ENCODE results near the gene METTL16.
"Not testable (repeated sequence)": the region's sequence is repeated elsewhere in the genome, so short reads cannot be mapped to it uniquely, and the experiment has no call there.

The METTL16 gene

GRCh38 chr17:2455956-2456355 lies 55.7 kb downstream of the METTL16 start:
- Histone ChIP-seq H3K27ac (ENCODE audit: insufficient read depth, low read depth, low read length, poor library complexity, severe bottlenecking) (no peak overlapping the region), H3K4me1 (ENCODE audit: control insufficient read depth, insufficient read depth, low read length) (no peaks in the 10 kb centered on the region), H3K9me3 (ENCODE audit: control insufficient read depth, low read length) (no peaks in the 10 kb centered on the region), H3K4me3 (ENCODE audit: insufficient read depth, low read depth, low read length) (no peak overlapping the region), H3K36me3 (ENCODE audit: control insufficient read depth, insufficient read depth, low read length) (no peaks in the 10 kb centered on the region), H3K27me3 (ENCODE audit: control insufficient read depth, insufficient read depth, low read length, poor library complexity, severe bottlenecking) (no peaks in the 10 kb centered on the region)
- 92 to 94% methylated on average over 2 of the region's 3 CpGs for WGBS, 2 experiments

DNA sequence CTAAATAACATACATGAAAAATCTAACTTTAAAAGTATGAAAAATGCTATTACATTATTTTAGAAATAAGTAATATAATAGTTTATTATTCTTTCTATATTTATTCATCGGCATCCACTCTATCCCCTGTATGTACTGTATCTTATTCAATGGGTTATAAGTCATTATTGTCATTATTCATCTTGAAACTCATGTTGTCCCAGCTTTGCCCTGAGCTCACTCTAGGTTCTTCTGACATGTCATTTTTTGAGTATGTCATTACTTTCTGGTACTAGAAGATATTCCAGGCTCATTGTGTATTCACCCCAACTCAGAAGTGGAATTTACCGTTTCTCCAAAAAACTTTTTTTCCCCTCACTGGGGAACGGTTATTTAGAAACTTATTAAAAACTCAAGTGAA lies 57.8 kb downstream of the METTL16 start:
- H3K4me3 ChIP-seq (ENCODE audit: insufficient read depth, low read depth, low read length), result no peak overlapping the region
- H3K4me1 ChIP-seq (ENCODE audit: control insufficient read depth, insufficient read depth, low read length), result no peaks in the 10 kb centered on the region
- no peaks in the 10 kb centered on the region for H3K9me3 ChIP-seq (ENCODE audit: control insufficient read depth, low read length)
- H3K27me3 ChIP-seq (ENCODE audit: control insufficient read depth, insufficient read depth, low read length, poor library complexity, severe bottlenecking), result no peaks in the 10 kb centered on the region
- 100% methylated on average over 1 of the region's 3 CpGs for WGBS, 2 experiments
- H3K27ac ChIP-seq (ENCODE audit: insufficient read depth, low read depth, low read length, poor library complexity, severe bottlenecking), result no peak overlapping the region
- H3K36me3 ChIP-seq (ENCODE audit: control insufficient read depth, insufficient read depth, low read length), result peaks cover 5% of the 10 kb centered on the region

DNA sequence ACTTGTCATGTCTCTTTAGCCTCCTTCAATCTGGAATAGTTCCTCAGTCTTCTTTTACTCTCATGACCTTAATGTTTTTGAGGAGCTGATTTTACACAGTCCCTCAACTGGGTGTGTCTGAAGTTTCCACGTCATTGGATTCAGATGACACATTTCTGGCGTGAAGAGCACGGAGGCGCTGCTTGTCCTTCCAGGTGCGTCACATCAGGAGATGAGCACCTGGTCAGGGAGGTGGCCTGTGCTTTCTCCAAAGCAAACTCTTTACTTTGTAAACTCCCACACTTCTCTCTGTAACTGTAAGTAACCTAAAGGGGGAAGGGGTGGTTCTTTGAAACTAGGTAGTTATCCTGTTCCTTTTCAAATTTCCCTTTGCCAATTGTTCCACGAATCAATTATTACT lies 58.4 kb downstream of the METTL16 start:
- Histone ChIP-seq H3K36me3 (ENCODE audit: control insufficient read depth, insufficient read depth, low read length) (peaks cover 5% of the 10 kb centered on the region), H3K9me3 (ENCODE audit: control insufficient read depth, low read length) (no peaks in the 10 kb centered on the region), H3K27ac (ENCODE audit: insufficient read depth, low read depth, low read length, poor library complexity, severe bottlenecking) (no peak overlapping the region), H3K4me3 (ENCODE audit: insufficient read depth, low read depth, low read length) (no peak overlapping the region), H3K27me3 (ENCODE audit: control insufficient read depth, insufficient read depth, low read length, poor library complexity, severe bottlenecking) (no peaks in the 10 kb centered on the region), H3K4me1 (ENCODE audit: control insufficient read depth, insufficient read depth, low read length) (no peaks in the 10 kb centered on the region)
- 93 to 99% methylated on average over 5 of the region's 6 CpGs for WGBS, 2 experiments

DNA sequence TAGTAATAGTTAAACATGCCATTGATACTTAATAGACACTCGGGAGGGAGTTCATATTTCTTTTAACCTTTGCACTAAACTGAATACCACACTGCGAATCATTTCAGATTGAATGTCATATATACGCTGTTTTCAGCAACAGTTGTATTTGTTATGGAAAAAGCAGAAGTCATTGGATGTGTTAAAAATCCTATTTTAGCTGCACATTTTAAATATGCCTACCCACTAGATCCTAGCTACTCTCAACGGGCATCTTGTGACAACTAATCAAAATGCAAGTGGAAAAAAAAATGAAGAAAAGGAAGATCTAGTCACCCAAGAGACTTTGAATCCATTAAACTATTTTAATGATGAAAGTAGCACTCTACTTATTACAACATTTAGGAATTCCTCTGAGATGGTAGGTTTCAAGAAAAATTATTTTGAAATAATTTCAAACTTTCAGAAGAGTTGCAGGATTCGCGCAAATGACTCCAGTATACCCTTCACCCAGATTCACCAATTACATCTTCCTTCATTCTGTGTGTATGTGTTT lies 59.4 kb downstream of the METTL16 start:
- 91 to 100% methylated on average over 3 to 6 of the region's 6 CpGs for WGBS, 2 experiments
- Histone ChIP-seq H3K9me3 (ENCODE audit: control insufficient read depth, low read length) (no peaks in the 10 kb centered on the region), H3K4me3 (ENCODE audit: insufficient read depth, low read depth, low read length) (no peak overlapping the region), H3K27me3 (ENCODE audit: control insufficient read depth, insufficient read depth, low read length, poor library complexity, severe bottlenecking) (no peaks in the 10 kb centered on the region), H3K27ac (ENCODE audit: insufficient read depth, low read depth, low read length, poor library complexity, severe bottlenecking) (no peak overlapping the region), H3K36me3 (ENCODE audit: control insufficient read depth, insufficient read depth, low read length) (peaks cover 5% of the 10 kb centered on the region), H3K4me1 (ENCODE audit: control insufficient read depth, insufficient read depth, low read length) (no peaks in the 10 kb centered on the region)

DNA sequence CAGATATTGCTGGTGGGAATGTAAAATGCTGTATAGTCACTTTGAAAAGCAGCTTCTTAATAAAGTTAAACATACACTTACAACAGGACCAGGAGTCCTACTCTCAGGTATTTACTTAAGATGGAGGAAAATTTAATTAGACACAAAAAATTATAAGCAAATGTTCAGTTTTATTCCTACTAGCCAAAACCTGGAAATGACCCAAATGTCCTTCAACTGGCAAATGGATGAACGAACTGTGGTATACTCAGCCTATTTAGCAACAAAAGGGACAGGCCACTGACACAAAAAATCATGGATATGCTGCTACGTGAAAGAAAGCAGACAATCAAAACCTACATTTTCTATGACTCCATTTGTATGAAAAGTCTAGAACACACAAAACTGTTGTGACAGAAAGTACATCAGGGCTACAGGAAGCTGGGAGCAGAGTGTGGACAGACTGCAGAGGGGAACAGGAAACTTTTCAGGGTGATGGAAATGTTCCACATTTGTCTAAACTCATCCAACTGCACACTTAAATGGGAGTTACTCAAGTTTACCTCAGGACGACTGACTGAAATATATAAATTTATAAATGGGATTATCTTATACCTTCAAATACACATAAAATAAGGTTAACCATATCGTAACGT lies 61.6 kb downstream of the METTL16 start:
- 92 to 95% methylated on average over 4 of the region's 5 CpGs for WGBS, 2 experiments
- peaks cover 5% of the 10 kb centered on the region for H3K36me3 ChIP-seq (ENCODE audit: control insufficient read depth, insufficient read depth, low read length)
- peaks cover 2% of the 10 kb centered on the region for H3K9me3 ChIP-seq (ENCODE audit: control insufficient read depth, low read length)
- H3K4me1 ChIP-seq (ENCODE audit: control insufficient read depth, insufficient read depth, low read length), result no peaks in the 10 kb centered on the region
- no peaks in the 10 kb centered on the region for H3K27me3 ChIP-seq (ENCODE audit: control insufficient read depth, insufficient read depth, low read length, poor library complexity, severe bottlenecking)
- H3K27ac ChIP-seq (ENCODE audit: insufficient read depth, low read depth, low read length, poor library complexity, severe bottlenecking), result no peak overlapping the region
- no peak overlapping the region for H3K4me3 ChIP-seq (ENCODE audit: insufficient read depth, low read depth, low read length)

DNA sequence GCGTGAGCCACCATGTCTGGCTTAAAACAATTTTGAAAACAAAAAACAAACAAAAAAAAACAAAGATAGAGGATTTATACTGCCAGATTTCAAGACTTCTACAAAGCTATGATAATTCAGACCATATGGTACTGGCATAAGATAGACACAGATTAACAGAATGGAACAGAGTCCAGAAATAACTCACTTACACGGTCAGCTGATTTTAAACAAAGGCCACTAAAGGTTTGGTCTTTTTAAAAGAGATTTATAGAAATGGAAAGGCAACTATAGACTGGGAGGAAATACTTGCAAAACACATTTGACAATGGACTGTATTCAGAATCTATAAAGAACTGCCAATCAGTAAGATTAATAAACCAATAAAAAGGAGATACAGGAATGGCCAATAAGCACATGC lies 62.2 kb downstream of the METTL16 start:
- Histone ChIP-seq H3K36me3 (ENCODE audit: control insufficient read depth, insufficient read depth, low read length) (peaks cover 5% of the 10 kb centered on the region), H3K27me3 (ENCODE audit: control insufficient read depth, insufficient read depth, low read length, poor library complexity, severe bottlenecking) (no peaks in the 10 kb centered on the region), H3K9me3 (ENCODE audit: control insufficient read depth, low read length) (peaks cover 2% of the 10 kb centered on the region), H3K4me3 (ENCODE audit: insufficient read depth, low read depth, low read length) (no peak overlapping the region), H3K27ac (ENCODE audit: insufficient read depth, low read depth, low read length, poor library complexity, severe bottlenecking) (no peak overlapping the region), H3K4me1 (ENCODE audit: control insufficient read depth, insufficient read depth, low read length) (no peaks in the 10 kb centered on the region)
- WGBS, 2 experiments, result 95 to 98% methylated on average over 2 of the region's 2 CpGs

DNA sequence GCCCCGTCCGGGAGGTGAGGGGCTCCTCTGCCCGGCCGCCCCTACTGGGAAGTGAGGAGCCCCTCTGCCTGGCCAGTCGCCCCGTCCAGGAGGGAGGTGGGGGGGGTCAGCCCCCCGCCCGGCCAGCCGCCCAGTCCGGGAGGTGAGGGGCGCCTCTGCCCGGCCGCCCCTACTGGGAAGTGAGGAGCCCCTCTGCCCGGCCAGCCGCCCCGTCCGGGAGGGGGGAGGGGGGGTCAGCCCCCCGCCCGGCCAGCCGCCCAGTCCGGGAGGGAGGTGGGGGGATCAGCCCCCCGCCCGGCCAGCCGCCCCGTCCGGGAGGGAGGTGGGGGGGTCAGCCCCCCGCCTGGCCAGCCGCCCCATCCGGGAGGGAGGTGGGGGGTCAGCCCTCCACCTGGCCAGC lies 64.2 kb downstream of the METTL16 start:
- H3K9me3 ChIP-seq (ENCODE audit: control insufficient read depth, low read length); H3K4me3 ChIP-seq (ENCODE audit: insufficient read depth, low read depth, low read length); H3K27ac ChIP-seq (ENCODE audit: insufficient read depth, low read depth, low read length, poor library complexity, severe bottlenecking); H3K36me3 ChIP-seq (ENCODE audit: control insufficient read depth, insufficient read depth, low read length); H3K27me3 ChIP-seq (ENCODE audit: control insufficient read depth, insufficient read depth, low read length, poor library complexity, severe bottlenecking); H3K4me1 ChIP-seq (ENCODE audit: control insufficient read depth, insufficient read depth, low read length): not testable (repeated sequence)
- WGBS, 2 experiments, result 100% methylated on average over 1 of the region's 29 CpGs; no CpG with 5 or more reads in 1 of the 2 experiments

DNA sequence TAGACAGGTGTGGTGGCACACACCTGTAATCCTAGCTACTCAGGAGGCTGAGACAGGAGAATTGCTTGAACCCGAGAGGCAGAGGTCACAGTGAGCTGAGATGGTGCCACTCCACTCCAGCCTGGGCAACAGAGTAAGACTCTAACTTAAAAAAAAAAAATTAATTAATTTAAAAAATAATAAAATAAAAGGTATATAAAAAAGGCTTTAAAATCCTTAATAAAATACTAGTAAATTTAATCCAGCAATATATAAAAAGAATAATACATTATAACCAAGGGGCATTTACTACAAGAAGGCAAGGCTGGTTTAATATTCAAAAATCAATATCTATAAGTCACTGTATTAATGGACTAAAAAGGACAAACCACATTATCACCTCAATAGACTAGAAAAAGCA lies 66.0 kb downstream of the METTL16 start:
- H3K36me3 ChIP-seq (ENCODE audit: control insufficient read depth, insufficient read depth, low read length), result peaks cover 13% of the 10 kb centered on the region
- H3K27ac ChIP-seq (ENCODE audit: insufficient read depth, low read depth, low read length, poor library complexity, severe bottlenecking), result no peak overlapping the region
- peaks cover 2% of the 10 kb centered on the region for H3K9me3 ChIP-seq (ENCODE audit: control insufficient read depth, low read length)
- no peaks in the 10 kb centered on the region for H3K27me3 ChIP-seq (ENCODE audit: control insufficient read depth, insufficient read depth, low read length, poor library complexity, severe bottlenecking)
- H3K4me3 ChIP-seq (ENCODE audit: insufficient read depth, low read depth, low read length), result no peak overlapping the region
- no peaks in the 10 kb centered on the region for H3K4me1 ChIP-seq (ENCODE audit: control insufficient read depth, insufficient read depth, low read length)
- 95 to 100% methylated on average over 1 of the region's 1 CpG for WGBS, 2 experiments

- H3K27me3 ChIP-seq (ENCODE audit: control insufficient read depth, insufficient read depth, low read length, poor library complexity, severe bottlenecking), result no peaks in the 10 kb centered on the region
- peaks cover 18% of the 10 kb centered on the region for H3K36me3 ChIP-seq (ENCODE audit: control insufficient read depth, insufficient read depth, low read length)
- peaks cover 2% of the 10 kb centered on the region for H3K9me3 ChIP-seq (ENCODE audit: control insufficient read depth, low read length)
- no peaks in the 10 kb centered on the region for H3K4me1 ChIP-seq (ENCODE audit: control insufficient read depth, insufficient read depth, low read length)
- 92 to 100% methylated on average over 7 to 8 of the region's 8 CpGs for WGBS, 2 experiments
- no peak overlapping the region for H3K27ac ChIP-seq (ENCODE audit: insufficient read depth, low read depth, low read length, poor library complexity, severe bottlenecking)
- no peak overlapping the region for H3K4me3 ChIP-seq (ENCODE audit: insufficient read depth, low read depth, low read length)
These were observed 67.3 kb downstream of the METTL16 start for GRCh38 chr17:2444382-2444781.

DNA sequence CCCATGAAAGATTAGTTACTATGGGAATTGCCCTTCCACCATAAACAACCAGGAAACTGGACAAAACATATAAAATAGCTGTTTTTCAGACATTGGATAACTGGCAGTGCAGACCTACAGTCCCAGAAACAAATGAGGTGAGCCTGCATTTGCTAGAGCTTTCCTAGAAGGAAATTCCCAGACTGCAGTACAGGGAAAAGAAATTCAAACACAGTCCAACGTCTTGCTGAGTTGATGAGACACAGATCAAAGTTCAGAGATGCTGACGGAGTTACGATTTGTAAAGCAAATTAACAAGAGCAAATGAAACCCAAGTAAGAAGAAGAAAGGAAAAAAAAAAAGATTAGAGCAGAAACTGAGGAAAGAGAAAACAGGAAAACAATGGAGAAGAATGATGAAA lies 69.5 kb downstream of the METTL16 start:
- H3K4me1 ChIP-seq (ENCODE audit: control insufficient read depth, insufficient read depth, low read length), result no peaks in the 10 kb centered on the region
- no peak overlapping the region for H3K4me3 ChIP-seq (ENCODE audit: insufficient read depth, low read depth, low read length)
- no peak overlapping the region for H3K27ac ChIP-seq (ENCODE audit: insufficient read depth, low read depth, low read length, poor library complexity, severe bottlenecking)
- H3K27me3 ChIP-seq (ENCODE audit: control insufficient read depth, insufficient read depth, low read length, poor library complexity, severe bottlenecking), result no peaks in the 10 kb centered on the region
- peaks cover 2% of the 10 kb centered on the region for H3K9me3 ChIP-seq (ENCODE audit: control insufficient read depth, low read length)
- WGBS, 2 experiments, result 90 to 94% methylated on average over 3 of the region's 3 CpGs
- peaks cover 24% of the 10 kb centered on the region for H3K36me3 ChIP-seq (ENCODE audit: control insufficient read depth, insufficient read depth, low read length)
